IMR-90 (cell line): ENCODE measurements around the gene CTBP1. TPM values are rescaled to one million over a fixed set of nuclear protein-coding genes. Genes with fewer than 3 reads are reported as not detected.

ENCODE experiments used
- ATAC-seq: fragments of 200-7000 bp; cut with Tn5 transposase; 2 replicates; pipeline ENCODE4 v1.9.1; 2020; ENCODE audit warnings: low read depth, mild to moderate bottlenecking, moderate library complexity
- BruUV-seq: library from RNA; stranded (reverse); fragments of 400-500 nt; replicated peaks from 2 replicates; lab custom pipeline; 2021; lab: Mats Ljungman, UMichigan
- CTCF ChIA-PET: fragments of 300-600 bp; formaldehyde crosslinking; extraction: SDS; loops from one replicate; lab custom pipeline; 2021; ENCODE audit warnings: antibody characterized with exemption; lab: Yijun Ruan, JAX
- POLR2A ChIA-PET: fragments of 300-600 bp; sonication (Branson Sonifier 250); formaldehyde crosslinking; loops from one replicate; lab custom pipeline; 2022; ENCODE audit warnings: antibody characterized with exemption; ENCODE audit not compliant: unreplicated experiment; lab: Charles Lee
- DNase-seq: peaks from one replicate; pipeline ENCODE4 v3.0.0; 2013
- H2AFZ ChIP-seq: replicated peaks from 2 replicates; pipeline ENCODE3; 2013; ENCODE audit warnings: low read length, mild to moderate bottlenecking; ENCODE audit not compliant: poor library complexity
- H2AK5ac ChIP-seq: 2 replicates; pipeline ENCODE4 v1.6.1; 2013; ENCODE audit warnings: low read depth, low read length, inconsistent platforms
- H2AK9ac ChIP-seq: replicated peaks from 2 replicates; pipeline ENCODE3; 2013; ENCODE audit warnings: mild to moderate bottlenecking, low read depth, low read length, moderate library complexity; ENCODE audit not compliant: poor library complexity
- H2BK120ac ChIP-seq: 2 replicates; pipeline ENCODE4 v1.6.1; 2013; ENCODE audit warnings: low read depth, low read length, inconsistent platforms
- H2BK15ac ChIP-seq: 3 replicates; pipeline ENCODE4 v1.6.1; 2013; ENCODE audit warnings: low read depth, low read length, inconsistent platforms
- H2BK20ac ChIP-seq: 2 replicates; pipeline ENCODE4 v1.6.1; 2013; ENCODE audit warnings: low read depth, mild to moderate bottlenecking, inconsistent platforms, low read length, moderate library complexity
- H2BK5ac ChIP-seq: 2 replicates; pipeline ENCODE4 v1.6.1; 2013; ENCODE audit warnings: mild to moderate bottlenecking, low read depth, low read length, inconsistent platforms; ENCODE audit not compliant: poor library complexity, severe bottlenecking
- H3K14ac ChIP-seq: replicated peaks from 2 replicates; pipeline ENCODE4 v1.6.1; 2013; ENCODE audit warnings: low read depth, low read length, inconsistent platforms
- H3K18ac ChIP-seq: 2 replicates; pipeline ENCODE4 v1.6.1; 2013; ENCODE audit warnings: low read depth, low read length, control low read depth
- H3K23ac ChIP-seq: 2 replicates; pipeline ENCODE4 v1.6.1; 2013; ENCODE audit warnings: low read depth, low read length, inconsistent platforms
- H3K27ac ChIP-seq: 2 replicates; pipeline ENCODE4 v1.5.1; 2013; ENCODE audit warnings: mild to moderate bottlenecking, control low read depth, low read length; ENCODE audit not compliant: insufficient read depth
- H3K27me3 ChIP-seq: 2 replicates; pipeline ENCODE4 v1.6.1; 2013; ENCODE audit warnings: low read length; ENCODE audit not compliant: control insufficient read depth, insufficient read depth
- H3K36me3 ChIP-seq: 2 replicates; pipeline ENCODE4 v1.6.1; 2013; ENCODE audit warnings: low read length, mixed read lengths; ENCODE audit not compliant: control insufficient read depth, insufficient read depth
- H3K4ac ChIP-seq: 2 replicates; pipeline ENCODE4 v1.6.1; 2013; ENCODE audit warnings: low read depth, low read length, inconsistent platforms
- H3K4me1 ChIP-seq: 2 replicates; pipeline ENCODE4 v1.6.1; 2013; ENCODE audit warnings: low read length, mixed read lengths; ENCODE audit not compliant: control insufficient read depth, insufficient read depth
- H3K4me2 ChIP-seq: 2 replicates; pipeline ENCODE4 v1.6.1; 2013; ENCODE audit warnings: low read depth, mild to moderate bottlenecking, control low read depth, low read length, moderate library complexity
- H3K4me3 ChIP-seq: 2 replicates; pipeline ENCODE4 v1.5.1; 2013; ENCODE audit warnings: low read depth, mild to moderate bottlenecking, control low read depth, low read length, moderate library complexity; ENCODE audit not compliant: insufficient read depth
- H3K56ac ChIP-seq: 2 replicates; pipeline ENCODE4 v1.6.1; 2013; ENCODE audit warnings: low read length, inconsistent platforms; ENCODE audit not compliant: insufficient read depth; ENCODE audit errors: extremely low read depth
- H3K79me1 ChIP-seq, 2 experiments: 2 replicates each; pipeline ENCODE4 v1.6.1; 2013; ENCODE audit warnings: low read length in 2 of 2, inconsistent platforms in 1 of 2, low read depth in 1 of 2
- H3K9ac ChIP-seq: 2 replicates; pipeline ENCODE4 v1.6.1; 2013; ENCODE audit warnings: low read depth, low read length, control low read depth
- H3K9me1 ChIP-seq: 2 replicates; pipeline ENCODE4 v1.6.1; 2013; ENCODE audit warnings: low read length, inconsistent platforms; ENCODE audit not compliant: insufficient read depth
- H3K9me3 ChIP-seq: 2 replicates; pipeline ENCODE4 v1.6.1; 2013; ENCODE audit warnings: low read length; ENCODE audit not compliant: control insufficient read depth, insufficient read depth
- H4K20me1 ChIP-seq: 2 replicates; pipeline ENCODE4 v1.6.1; 2013; ENCODE audit warnings: low read length, inconsistent platforms; ENCODE audit not compliant: insufficient read depth
- H4K5ac ChIP-seq: 2 replicates; pipeline ENCODE4 v1.6.1; 2013; ENCODE audit warnings: mild to moderate bottlenecking, low read depth, low read length, control low read depth
- H4K8ac ChIP-seq, 2 experiments: 2 replicates each; pipeline ENCODE4 v1.6.1; 2013; ENCODE audit warnings: low read depth in 2 of 2, low read length in 2 of 2, control low read depth in 1 of 2, inconsistent platforms in 1 of 2
- H4K91ac ChIP-seq: 2 replicates; pipeline ENCODE4 v1.6.1; 2013; ENCODE audit warnings: low read depth, low read length, inconsistent platforms; ENCODE audit not compliant: insufficient read depth
- CEBPB ChIP-seq: IDR thresholded peaks from 2 replicates; pipeline ENCODE4 v1.6.1; 2012; ENCODE audit warnings: low read depth, low read length, improper control_type of control experiment
- CHD1 ChIP-seq: IDR thresholded peaks from 2 replicates; pipeline ENCODE4 v1.6.1; 2012; ENCODE audit warnings: low read depth, low read length, improper control_type of control experiment
- MAFK ChIP-seq: IDR thresholded peaks from 2 replicates; pipeline ENCODE4 v1.6.1; 2012; ENCODE audit warnings: low read depth, low read length, improper control_type of control experiment
- NFE2L2 ChIP-seq: fragments of 150-350 bp; IDR thresholded peaks from 2 replicates; pipeline ENCODE4 v1.6.1; 2016; ENCODE audit warnings: low read depth, mild to moderate bottlenecking, low read length
- RCOR1 ChIP-seq: IDR thresholded peaks from 2 replicates; pipeline ENCODE4 v1.6.1; 2012; ENCODE audit warnings: mild to moderate bottlenecking, low read length, improper control_type of control experiment; ENCODE audit not compliant: insufficient replicate concordance
- SMC3 ChIP-seq: fragments of 150-350 bp; IDR thresholded peaks from 2 replicates; pipeline ENCODE4 v1.6.1; 2016; ENCODE audit warnings: low read depth, mild to moderate bottlenecking, antibody characterized with exemption, low read length, moderate library complexity
- WGBS, 2 experiments: methylation state at CpG; one replicate each; pipeline versions ENCODE4 v1.1.5 to v1.1.7; 2013; ENCODE audit warnings: missing lambda C conversion rate in 2 of 2; ENCODE audit not compliant: insufficient read length in 1 of 2; ENCODE audit errors: extremely low coverage in 2 of 2; 5-methylcytosine and 5-hydroxymethylcytosine counted together
- dilution Hi-C: fragments of 300-500 bp; cut with HindIII; formaldehyde crosslinking; loops from one replicate; pipeline ENCODE4 v1.14.3; 2018; ENCODE audit warnings: low sequenced_read_pairs; ENCODE audit not compliant: unreplicated experiment
- in situ Hi-C: fragments of 300-500 bp; cut with MboI; formaldehyde crosslinking; loops from 3 replicates; pipeline ENCODE4 v1.14.3; 2019; ENCODE audit warnings: low sequenced_read_pairs, inconsistent platforms, mixed read lengths
- intact Hi-C: fragments of 100-400 bp; cut with micrococcal nuclease; formaldehyde crosslinking; loops from 2 replicates; pipeline ENCODE4 v1.10.0; 2022
- polyA plus RNA-seq, 3 experiments: library from polyadenylated mRNA; depleted of rRNA; stranded (reverse); fragments of >200 nt; gene quantifications; 2 replicates each; pipeline ENCODE4 v1.2.3, GENCODE V29; 2012; ENCODE audit warnings: low replicate concordance in 1 of 3
- total RNA-seq: library from RNA; depleted of rRNA; stranded (reverse); fragments of >200 nt; gene quantifications from 2 replicates; pipeline ENCODE4 v1.2.3, GENCODE V29; 2012
- TF ChIP-seq, protein P1 (sequence below): fragments of 150-350 bp; IDR thresholded peaks from 2 replicates; pipeline ENCODE4 v1.6.1; 2016; ENCODE audit warnings: low read depth, mild to moderate bottlenecking, low read length, moderate library complexity, borderline replicate concordance

Gene CTBP1
- total and polyA plus RNA-seq, 2 of the 4 experiments (the other 2 are of a cell fraction): 147 to 212 TPM

DNA sequence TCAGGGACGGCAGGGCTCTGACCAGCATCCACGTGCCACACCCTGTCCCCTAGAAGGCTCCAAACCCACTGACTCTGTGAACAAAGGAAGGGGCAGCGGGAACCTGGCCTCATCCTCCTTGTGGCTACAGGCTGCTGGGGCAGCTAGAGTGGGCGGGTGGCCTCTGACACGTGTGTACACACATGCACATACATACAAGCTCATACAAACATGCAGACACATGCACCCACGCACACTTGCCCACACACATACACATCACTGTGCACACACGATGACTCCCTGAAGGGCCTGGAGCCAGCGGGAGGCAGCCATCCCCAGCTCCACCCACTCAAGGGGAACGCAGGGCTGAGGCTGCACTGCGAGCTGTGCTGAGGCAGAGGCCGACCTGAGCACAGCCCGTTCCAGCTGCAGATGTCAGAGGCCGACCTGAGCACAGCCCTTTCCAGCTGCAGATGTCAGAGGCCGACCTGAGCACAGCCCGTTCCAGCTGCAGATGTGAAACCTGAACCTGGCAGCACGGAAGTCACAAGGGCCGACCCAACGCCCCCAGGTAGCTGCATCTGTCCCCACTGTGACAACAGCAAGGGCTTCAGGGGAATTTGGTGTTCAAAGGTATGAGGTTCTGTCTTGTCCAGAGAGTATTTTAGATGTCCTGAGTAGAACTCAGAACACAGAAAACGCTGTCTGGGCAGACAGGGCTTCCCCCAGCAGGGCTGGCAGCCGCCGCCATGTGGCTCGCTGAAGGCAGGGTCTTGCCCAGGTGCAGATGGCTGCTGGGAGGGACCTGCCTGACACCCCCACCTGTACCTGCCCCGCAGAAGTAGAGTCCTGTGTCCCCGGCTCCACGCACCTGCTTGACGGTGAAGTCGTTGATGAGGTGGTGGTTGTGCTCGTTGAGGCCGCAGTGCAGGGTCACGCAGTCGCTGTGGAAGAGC is 33.5 kb downstream of the CTBP1 start:
- H3K27me3 ChIP-seq: no peaks in the 10 kb centered on the region
- ATAC-seq: peak; percentile 30
- no peak overlapping the region for H2AK5ac ChIP-seq
- no peak for DNase-seq
- TF ChIP-seq SMC3 (no peak), NFE2L2 (no peak), CHD1 (no peak), MAFK (no peak), CEBPB (no peak), RCOR1 (no peak)
- TF ChIP-seq, protein P1, sequence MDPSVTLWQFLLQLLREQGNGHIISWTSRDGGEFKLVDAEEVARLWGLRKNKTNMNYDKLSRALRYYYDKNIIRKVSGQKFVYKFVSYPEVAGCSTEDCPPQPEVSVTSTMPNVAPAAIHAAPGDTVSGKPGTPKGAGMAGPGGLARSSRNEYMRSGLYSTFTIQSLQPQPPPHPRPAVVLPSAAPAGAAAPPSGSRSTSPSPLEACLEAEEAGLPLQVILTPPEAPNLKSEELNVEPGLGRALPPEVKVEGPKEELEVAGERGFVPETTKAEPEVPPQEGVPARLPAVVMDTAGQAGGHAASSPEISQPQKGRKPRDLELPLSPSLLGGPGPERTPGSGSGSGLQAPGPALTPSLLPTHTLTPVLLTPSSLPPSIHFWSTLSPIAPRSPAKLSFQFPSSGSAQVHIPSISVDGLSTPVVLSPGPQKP: no peak
- peaks cover 11% of the 10 kb centered on the region for H3K4me1 ChIP-seq
- intact Hi-C loops (no loop called here), in situ Hi-C loops (no loop called here), dilution Hi-C loops (no loop called here)
- no peak overlapping the region for H4K5ac ChIP-seq
- no peak overlapping the region for H3K14ac ChIP-seq
- no peaks in the 10 kb centered on the region for H3K9me3 ChIP-seq
- no peak overlapping the region for H3K18ac ChIP-seq
- no peaks in the 10 kb centered on the region; the same call in none of the 2 replicates for H4K20me1 ChIP-seq
- H3K23ac ChIP-seq: no peak overlapping the region
- H3K56ac ChIP-seq: no peak overlapping the region
- H3K79me1 ChIP-seq: peaks cover 17 to 62% of the 10 kb centered on the region in 2 experiments
- H2BK5ac ChIP-seq: no peak overlapping the region
- H2AK9ac ChIP-seq: no peak overlapping the region
- no peak overlapping the region for H4K91ac ChIP-seq
- no peak overlapping the region for H3K4ac ChIP-seq
- no peak overlapping the region for H3K27ac ChIP-seq
- no TSS peak for BruUV-seq
- no peak overlapping the region for H2BK120ac ChIP-seq
- no peak overlapping the region for H3K9ac ChIP-seq
- H3K9me1 ChIP-seq: peaks cover 7% of the 10 kb centered on the region; the same call in 1 of the 2 replicates
- H3K36me3 ChIP-seq: peaks cover 70% of the 10 kb centered on the region
- WGBS, 2 experiments: 73% methylated on average over 11 of the region's 31 CpGs; no CpG with 5 or more reads in 1 of the 2 experiments
- no peak overlapping the region for H4K8ac ChIP-seq
- ChIA-PET CTCF (no interaction called here), POLR2A (no interaction called here)
- H2AFZ ChIP-seq: no peak overlapping the region
- H2BK20ac ChIP-seq: no peak overlapping the region
- no peak overlapping the region for H2BK15ac ChIP-seq
- H3K4me3 ChIP-seq: no peak overlapping the region
- no peak overlapping the region for H3K4me2 ChIP-seq
